ENCODE data around the gene CCNE1.
"Not testable (repeated sequence)": the region's sequence is repeated elsewhere in the genome, so short reads cannot be mapped to it uniquely, and the experiment has no call there.

CCNE1 gene

DNA sequence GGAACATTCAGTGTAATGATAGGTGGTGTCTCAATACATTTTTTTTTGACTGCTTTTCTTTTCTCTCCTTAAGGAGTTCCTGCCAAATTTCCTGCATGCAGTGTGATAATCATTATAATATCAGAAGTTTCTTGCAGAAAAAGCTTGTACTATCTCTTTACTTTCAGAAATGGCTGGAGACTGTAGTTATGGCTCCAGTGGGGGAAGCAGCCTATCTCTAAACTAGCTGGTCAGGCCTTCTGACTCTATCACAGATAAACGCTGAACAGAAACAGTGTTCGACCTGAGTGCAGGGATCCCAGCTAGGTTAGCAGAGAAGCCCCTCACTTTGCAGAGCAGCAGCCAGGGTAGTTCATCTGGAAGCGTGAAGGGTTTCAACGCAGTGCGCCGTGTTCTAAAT is 1.9 kb downstream of the CCNE1 start:
- DNase-seq (ENCODE audit: low read depth in 1 of 2, low spot score in 1 of 2) = no peak

DNA sequence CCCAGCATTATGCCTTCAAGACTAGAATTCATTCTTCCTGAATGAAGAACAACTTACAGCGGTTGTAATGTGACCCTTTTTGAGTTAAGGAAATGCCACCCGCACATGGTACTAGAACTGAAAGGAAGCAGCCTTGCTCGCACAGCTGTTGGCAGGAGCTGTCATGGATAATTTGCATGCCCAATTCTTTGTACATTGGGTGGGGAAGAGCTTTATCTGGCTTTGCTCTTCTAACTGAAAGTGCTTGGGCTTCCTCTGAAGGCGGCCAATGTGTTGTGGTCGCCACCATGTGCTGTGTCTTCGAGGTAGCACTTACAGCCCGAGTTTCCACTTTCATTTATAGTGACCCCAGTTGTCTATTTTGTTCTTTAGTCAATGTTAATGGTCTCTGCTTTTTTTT is 3.4 kb downstream of the CCNE1 start:
- DNase-seq (ENCODE audit: low read depth in 1 of 2, low spot score in 1 of 2) = no peak

GRCh38 chr19:29817316-29817715 is 5.5 kb downstream of the CCNE1 start:
- DNase-seq (ENCODE audit: low read depth in 1 of 2, low spot score in 1 of 2) = no peak

GRCh38 chr19:29819300-29819699 is 7.5 kb downstream of the CCNE1 start:
- no peak for DNase-seq (ENCODE audit: low read depth in 1 of 2, low spot score in 1 of 2)

GRCh38 chr19:29819986-29820385 is 8.2 kb downstream of the CCNE1 start:
- no peak for DNase-seq (ENCODE audit: low read depth in 1 of 2, low spot score in 1 of 2)

DNA sequence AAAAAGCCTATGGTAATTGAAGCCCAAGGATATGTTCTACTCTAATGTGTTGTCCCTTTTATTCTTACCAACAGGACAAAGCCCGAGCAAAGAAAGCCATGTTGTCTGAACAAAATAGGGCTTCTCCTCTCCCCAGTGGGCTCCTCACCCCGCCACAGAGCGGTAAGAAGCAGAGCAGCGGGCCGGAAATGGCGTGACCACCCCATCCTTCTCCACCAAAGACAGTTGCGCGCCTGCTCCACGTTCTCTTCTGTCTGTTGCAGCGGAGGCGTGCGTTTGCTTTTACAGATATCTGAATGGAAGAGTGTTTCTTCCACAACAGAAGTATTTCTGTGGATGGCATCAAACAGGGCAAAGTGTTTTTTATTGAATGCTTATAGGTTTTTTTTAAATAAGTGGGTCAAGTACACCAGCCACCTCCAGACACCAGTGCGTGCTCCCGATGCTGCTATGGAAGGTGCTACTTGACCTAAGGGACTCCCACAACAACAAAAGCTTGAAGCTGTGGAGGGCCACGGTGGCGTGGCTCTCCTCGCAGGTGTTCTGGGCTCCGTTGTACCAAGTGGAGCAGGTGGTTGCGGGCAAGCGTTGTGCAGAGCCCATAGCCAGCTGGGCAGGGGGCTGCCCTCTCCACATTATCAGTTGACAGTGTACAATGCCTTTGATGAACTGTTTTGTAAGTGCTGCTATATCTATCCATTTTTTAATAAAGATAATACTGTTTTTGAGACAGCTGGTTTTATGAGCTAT is 12.0 kb downstream of the CCNE1 start:
- DNase-seq (ENCODE audit: low read depth in 1 of 2, low spot score in 1 of 2) = no peak

GRCh38 chr19:29825263-29825662 is 13.5 kb downstream of the CCNE1 start:
- not testable (repeated sequence) for DNase-seq (ENCODE audit: low read depth in 1 of 2, low spot score in 1 of 2)

DNA sequence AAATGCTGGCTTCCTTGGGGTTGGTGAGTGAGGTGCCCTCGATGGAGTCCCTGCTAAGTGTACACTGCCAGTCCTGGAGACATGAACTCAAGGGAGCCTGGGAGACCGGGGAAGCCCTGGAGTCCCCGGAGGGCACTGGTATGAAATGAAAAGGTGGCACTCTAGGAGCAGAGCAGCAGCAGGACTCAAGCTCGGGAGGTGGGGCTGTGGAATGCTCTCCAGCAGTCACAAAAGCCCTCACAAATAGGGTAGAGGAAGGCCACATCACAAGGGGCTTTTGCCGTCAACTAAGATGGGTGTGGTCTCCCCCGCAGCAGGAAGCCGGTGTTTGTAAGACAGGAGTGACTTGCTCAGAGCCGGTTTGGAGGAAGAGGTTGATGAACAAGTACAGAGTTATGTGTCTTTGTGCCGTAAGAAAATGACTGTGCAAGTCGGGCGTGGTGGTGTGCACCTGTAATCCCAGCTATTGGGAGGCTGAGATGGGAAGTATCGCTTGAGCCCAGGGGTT is 19.3 kb downstream of the CCNE1 start:
- DNase-seq (ENCODE audit: low read depth in 1 of 2, low spot score in 1 of 2) = peak; percentile 33 to 38

- DNase-seq (ENCODE audit: low read depth in 1 of 2, low spot score in 1 of 2) = no peak
Observed at GRCh38 chr19:29831686-29832085, 19.9 kb downstream of the CCNE1 start.

GRCh38 chr19:29832801-29833200 is 21.0 kb downstream of the CCNE1 start:
- DNase-seq (ENCODE audit: low read depth in 1 of 2, low spot score in 1 of 2) = no peak

DNA sequence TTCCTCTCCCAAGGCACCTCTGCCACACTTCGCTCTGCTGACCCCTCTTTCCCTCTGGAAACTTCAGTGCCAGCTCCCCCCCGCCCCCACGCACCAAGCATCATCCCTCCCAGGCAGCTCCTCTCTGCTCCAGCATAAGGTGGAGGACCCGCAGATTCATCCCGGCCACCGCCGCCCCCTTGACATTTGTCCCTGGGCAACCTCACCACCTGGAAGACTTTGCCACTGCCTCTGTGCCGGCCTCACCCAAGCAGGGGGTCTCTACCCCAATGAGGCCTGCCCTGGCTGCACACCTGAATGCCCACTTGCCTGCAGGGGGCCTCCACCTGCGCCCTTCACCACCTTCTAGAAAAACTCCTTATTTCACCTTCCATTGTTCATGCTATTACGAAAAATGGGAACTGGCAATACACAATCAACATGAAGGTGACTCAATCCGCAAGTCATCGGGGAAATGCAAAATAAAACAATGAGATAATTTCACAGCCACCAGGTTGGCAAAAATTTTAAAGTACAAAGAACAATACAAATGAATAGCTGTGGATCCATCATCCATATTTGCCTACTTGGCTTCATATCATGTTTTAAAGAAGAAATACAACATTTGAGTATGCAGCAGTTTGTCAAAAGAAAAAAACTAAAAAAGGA is 21.9 kb downstream of the CCNE1 start:
- DNase-seq (ENCODE audit: low read depth in 1 of 2, low spot score in 1 of 2) = no peak

DNA sequence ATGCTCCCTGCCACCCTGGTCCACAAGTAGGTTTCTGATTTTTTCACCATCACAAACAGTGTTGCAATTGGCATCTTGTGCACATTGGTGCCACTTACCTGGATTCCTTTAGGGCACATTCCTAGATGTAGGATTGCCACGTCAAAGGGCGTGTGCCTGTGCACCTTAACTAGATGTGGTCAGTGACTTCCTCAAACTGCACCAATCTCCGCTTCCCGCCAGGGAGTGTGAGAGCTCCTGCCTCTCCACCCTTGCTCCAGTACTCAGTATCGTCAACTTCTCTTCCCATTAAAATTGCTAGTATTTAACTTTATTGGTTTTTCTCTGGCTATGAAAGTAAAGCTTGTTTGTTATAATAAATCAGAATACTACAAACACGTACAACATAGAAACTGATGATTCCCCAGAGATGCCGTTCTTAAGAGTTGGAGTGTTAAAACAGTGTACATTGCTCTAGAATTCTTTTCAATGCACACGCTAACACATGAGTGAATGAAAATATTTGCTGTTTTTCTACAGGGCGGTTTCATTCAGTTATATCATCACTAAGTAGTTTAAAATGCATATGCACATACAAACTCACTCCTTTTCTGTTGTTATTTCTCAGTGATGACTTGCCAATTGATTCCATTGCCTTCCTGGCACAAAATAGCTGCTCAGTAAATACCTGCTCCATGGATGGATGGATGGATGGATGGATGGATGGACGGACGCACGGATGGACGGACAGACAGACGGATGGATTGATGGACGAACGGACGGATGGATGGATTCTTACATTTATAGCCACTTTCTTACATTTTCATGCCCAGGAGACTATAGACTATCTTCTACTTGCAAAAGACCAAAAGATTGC is 23.4 kb downstream of the CCNE1 start:
- DNase-seq (ENCODE audit: low read depth in 1 of 2, low spot score in 1 of 2) = no peak

DNA sequence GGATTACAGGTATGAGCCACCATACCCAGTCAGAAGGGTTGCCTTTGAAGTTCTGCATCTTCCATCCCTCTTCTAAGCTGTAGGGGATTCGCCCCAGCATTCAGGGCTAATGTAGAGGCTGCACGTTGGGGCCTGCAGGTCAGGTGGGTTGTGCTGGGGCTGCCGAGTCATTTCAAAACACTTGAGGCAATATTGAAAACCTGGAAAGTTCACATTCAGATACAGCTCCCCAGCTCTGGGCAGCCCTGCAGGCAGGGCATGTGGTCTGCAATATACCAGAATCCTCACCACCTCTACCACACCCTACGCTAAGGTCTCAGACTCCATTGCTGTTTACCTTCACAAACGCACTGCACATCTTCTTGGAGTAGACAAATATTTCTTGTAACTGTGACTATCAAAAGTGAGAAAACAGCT is 24.6 kb downstream of the CCNE1 start:
- no peak for DNase-seq (ENCODE audit: low read depth in 1 of 2, low spot score in 1 of 2)

DNA sequence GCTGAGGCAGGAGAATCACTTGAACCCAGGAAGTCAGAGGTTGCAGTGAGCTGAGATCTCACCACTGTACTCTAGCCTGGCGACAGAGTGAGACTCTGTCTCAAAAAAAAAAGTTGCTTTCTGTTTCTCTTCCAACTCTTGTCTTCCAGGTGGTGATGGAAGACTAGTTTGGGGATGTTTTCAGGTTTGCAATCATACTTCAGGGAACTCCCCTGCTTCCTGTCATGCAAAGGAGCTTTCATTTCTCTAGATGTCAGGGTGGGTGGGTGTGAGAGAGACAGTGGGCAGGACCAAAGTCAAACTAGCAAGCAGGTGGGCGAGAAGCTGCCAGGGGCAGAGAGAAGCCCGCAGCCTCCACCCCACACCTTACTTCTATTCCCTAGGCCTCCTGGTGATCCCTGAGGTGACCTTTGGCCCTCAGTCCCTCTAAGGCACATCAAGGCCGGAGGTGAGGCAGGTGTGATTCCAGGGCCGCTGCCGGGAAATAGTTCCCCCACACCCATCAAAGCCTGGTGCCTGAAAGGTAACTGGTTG is 25.7 kb downstream of the CCNE1 start:
- DNase-seq (ENCODE audit: low read depth in 1 of 2, low spot score in 1 of 2) = peak in 1 of 2 donors; percentile 32

DNA sequence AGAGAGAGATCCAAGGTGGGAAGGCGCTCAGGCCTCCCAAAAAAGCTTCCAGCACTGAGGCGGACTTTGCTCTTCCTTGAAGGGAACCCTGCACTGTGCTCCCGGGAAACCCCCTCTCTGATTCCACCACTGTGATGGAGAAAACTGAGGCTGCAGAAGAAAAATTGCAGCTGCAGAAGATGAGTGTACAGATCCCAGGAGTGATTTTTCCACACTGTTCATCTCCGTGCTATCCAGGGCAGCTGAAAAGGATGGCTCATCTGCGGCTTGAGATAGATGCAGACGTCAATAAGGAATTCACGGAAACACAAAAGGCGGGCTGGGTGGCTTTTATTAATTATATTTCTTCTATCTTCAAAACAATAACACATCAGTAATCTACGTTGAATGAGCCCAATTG is 26.2 kb downstream of the CCNE1 start:
- DNase-seq (ENCODE audit: low read depth in 1 of 2, low spot score in 1 of 2) = no peak

DNA sequence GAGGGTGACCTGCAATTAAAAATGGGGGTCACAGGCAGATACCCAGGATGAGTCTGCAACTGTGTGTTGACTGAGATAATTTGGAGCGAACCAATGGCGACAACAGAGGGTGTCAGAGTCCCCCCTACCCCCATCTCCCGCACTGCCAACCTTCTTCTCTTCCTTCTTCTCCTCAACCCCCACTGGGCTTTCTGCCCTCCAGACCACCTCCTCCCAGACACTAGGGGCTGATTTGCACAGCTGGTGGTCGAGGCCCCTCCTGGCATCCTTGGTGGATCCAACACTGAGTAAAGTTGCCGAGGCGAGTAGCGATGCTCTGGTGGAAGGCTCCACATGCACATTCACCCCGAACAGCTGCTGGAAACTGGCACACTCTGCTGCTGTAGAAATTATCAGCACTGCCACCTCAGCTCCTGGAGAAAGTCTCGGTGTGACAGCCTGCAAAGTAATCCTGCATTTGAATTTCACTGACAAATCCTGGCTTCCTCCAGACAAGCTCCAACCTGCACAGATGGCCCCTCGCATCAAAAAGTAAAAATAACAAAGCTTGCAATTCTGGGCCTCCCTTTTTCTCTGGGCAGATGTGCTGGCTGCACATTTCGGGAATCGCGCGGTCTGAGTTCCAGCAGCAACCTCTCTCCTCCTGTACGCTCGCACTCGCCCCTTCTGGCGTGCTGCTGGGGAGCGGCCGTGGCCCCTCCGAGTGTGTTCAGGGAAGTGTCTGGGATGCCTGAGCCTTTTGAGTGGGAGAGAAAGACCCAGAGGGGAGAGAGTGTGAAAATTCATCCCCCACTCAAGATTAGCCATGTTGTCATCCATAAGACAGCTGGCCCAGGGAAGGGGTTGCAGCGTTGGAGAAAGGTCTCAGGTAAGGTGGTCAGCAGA is 28.5 kb downstream of the CCNE1 start:
- DNase-seq (ENCODE audit: low read depth in 1 of 2, low spot score in 1 of 2) = no peak

DNA sequence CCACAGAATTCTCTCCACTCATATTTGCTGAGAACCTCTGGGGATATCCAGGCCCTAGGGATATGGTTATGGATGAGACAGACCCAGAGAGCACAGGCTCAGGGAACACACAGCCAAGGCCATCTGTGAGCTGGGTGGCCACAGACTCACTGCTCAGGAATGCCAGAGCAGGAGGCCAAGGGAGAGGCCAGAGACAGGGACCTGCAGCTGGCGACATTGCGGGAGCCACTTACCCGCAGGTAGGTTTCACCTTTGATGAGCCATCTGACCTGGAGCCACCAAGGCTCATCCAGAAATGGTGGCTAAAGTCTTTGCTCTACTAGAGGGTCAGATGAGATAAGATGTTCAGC is 29.4 kb downstream of the CCNE1 start:
- DNase-seq (ENCODE audit: low read depth in 1 of 2, low spot score in 1 of 2) = no peak

- DNase-seq (ENCODE audit: low read depth in 1 of 2, low spot score in 1 of 2) = no peak
Observed at GRCh38 chr19:29841559-29842367, 30.0 kb downstream of the CCNE1 start.

DNA sequence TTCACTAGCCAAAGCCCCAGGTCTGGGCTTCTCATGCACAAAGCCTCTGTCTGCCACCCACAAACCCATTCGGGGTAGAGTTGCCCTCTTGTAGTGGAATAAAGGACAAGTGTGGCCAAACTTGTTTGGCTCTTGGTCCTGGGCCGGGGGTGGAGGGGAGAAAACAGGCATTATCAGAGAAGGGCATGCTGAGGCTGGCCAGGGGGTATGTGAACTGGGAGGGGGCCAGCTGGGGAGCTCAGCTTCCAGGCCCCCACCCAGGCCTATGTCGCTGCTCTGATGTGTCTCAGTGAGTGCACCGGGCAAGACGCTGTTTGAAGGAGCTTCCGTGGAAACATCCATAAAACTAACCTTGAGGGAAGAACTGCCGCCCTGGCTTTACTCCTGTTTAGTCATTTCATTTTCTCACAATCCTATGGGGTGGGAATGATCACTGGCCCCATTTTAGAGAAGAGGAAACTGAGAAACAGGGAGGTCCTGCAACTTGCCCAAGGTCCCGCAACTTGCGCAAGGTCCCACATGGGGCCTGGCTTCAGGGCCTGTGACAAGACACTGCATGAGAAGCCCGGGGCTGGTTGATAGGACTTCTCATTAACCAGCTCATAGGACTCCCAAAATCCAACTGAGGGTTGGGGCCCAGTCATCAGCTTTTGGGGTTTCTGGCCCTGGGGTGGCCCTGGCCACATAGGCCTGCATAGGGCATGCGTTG is 30.8 kb downstream of the CCNE1 start:
- DNase-seq (ENCODE audit: low read depth in 1 of 2, low spot score in 1 of 2) = no peak

All from activated T-helper 1 cell treated with anti-CD3 and anti-CD28 coated beads, Interleukin-2, amount 50 U/mL, for 16 hours (primary cell).